ENCODE data around the gene VTCN1.
A peak's percentile ranks its signal among the peaks of the same experiment; 100 is the strongest.
"Not testable (repeated sequence)": the region's sequence is repeated elsewhere in the genome, so short reads cannot be mapped to it uniquely, and the experiment has no call there.

VTCN1 gene

GRCh38 chr1:117101858-117102257, 108.9 kb downstream of the VTCN1 start:
- not testable (repeated sequence) for DNase-seq (ENCODE audit: low read depth in 3 of 3, low spot score in 1 of 3)

DNA sequence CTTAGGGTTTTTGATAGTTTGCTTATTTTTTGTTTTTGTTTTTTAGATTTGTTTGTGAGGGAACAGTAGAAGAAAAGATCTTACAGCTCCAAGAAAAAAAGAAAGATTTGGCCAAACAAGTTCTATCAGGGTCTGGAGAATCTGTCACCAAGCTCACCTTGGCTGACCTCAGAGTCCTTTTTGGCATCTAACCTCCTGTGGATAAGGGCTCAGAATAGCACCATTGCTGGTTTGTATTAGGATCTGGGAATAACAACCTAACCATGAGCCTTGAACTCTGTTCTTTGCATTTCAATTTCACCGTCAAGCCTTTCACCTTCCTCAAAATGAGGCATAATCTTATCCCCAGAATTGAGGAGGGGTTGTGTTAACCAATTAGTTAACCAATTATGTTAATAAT, 109.4 kb downstream of the VTCN1 start:
- no peak for DNase-seq (ENCODE audit: low read depth in 3 of 3, low spot score in 1 of 3)

DNA sequence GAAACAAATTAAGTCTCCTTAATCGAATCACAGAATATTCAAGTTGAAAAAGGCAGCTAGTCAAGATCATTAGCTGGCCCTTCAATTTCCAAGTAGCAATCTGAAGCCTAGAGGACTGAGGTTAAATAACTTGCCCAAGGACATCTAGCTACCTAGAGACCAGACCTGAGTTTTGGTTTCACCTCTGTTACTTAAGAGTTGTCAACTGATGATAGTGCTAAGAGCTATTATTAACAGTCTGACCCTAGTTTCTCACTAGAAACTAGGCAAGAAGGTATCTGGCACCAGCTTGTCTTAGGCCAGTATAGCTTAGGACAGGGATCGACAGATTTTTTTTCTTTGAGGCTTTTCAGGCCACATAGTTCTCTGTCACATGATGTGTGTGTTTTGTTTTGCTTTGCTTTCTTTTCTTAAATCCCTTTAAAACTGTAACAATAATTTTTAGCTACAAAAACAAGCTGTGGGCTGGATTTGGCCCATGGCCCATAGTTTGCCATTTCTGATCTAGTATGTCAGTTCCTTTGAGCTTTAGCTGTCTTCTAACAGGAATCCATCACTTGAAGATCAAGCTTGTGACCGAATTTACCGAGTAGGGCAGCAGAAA, 112.3 kb downstream of the VTCN1 start:
- DNase-seq (ENCODE audit: low read depth in 3 of 3, low spot score in 1 of 3): no peak

DNA sequence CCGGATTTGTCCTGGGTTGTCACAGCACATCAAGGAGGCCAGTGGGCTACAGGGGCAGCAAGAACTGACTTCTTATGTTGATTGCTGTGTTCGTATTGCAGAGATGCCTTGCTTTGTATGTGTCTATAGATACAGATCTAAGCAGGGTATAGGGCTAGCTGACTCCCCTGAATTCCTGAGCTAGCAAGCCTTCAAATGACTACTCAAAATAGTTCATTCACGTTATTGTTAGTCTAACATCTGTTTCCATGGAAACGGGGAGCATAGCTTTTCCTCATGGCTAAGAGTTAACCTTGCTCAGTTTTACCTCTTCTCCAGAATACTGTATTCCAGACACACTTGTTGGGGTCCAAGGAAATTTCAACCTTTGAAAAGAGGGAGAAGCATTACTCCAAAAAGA, 113.3 kb downstream of the VTCN1 start:
- no peak for DNase-seq (ENCODE audit: low read depth in 3 of 3, low spot score in 1 of 3)

DNA sequence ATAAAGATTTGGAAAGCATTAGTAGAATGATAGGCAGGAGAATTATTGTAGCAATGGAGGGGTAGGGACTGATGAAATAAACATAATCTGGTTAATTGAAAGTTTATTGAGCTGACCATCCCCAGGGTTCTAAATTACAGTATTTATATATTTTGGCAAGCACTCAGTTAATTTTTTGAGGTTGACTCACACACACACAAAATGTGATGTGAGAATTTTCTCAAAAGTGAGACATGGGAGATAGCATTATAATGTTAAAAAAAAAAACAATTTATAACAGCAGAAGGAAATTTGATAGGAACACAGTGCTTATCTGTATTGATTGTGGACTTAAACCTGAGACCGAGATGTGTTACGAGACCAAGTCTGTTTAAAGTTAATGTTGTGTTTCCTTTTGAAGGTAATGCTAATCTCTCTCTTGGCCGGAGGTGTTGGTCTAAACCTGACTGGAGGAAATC, 113.7 kb downstream of the VTCN1 start:
- DNase-seq (ENCODE audit: low read depth in 3 of 3, low spot score in 1 of 3): no peak

GRCh38 chr1:117094841-117095604, 115.7 kb downstream of the VTCN1 start:
- DNase-seq (ENCODE audit: low read depth in 3 of 3, low spot score in 1 of 3): no peak

- DNase-seq (ENCODE audit: low read depth in 3 of 3, low spot score in 1 of 3): peak in 1 of 3 donors; percentile 13
These were observed 116.7 kb downstream of the VTCN1 start for GRCh38 chr1:117093870-117094621.

All from stimulated activated CD4-positive, alpha-beta T cell treated with anti-CD3 and anti-CD28 coated beads, TNF-alpha, amount 100 ng/mL, for 1 hour (primary cell).